Caco-2 (cell line): Measurements from ENCODE around the gene DCAF8. TPM values are rescaled to one million over a fixed set of nuclear protein-coding genes. Genes with fewer than 3 reads are reported as not detected.

Experiments
- BruUV-seq: library from RNA; stranded (reverse); fragments of 400-500 nt; replicated peaks from 2 replicates; lab custom pipeline; 2021; lab: Mats Ljungman, UMichigan
- CTCF ChIA-PET: fragments of 300-600 bp; sonication (Branson Sonifier 250); formaldehyde crosslinking; loops from one replicate; lab custom pipeline; 2022; ENCODE audit warnings: antibody characterized with exemption; lab: Charles Lee
- POLR2A ChIA-PET: fragments of 300-600 bp; sonication (Branson Sonifier 250); formaldehyde crosslinking; loops from one replicate; lab custom pipeline; 2022; ENCODE audit warnings: antibody characterized with exemption; lab: Charles Lee
- DNase-seq, 2 experiments: peaks; one replicate each; pipeline versions ENCODE4 v3.0.0 to v3.0.0-alpha.2; 2020 to 2022
- H3K27me3 ChIP-seq: replicated peaks from 2 replicates; pipeline ENCODE4 v1.6.0; 2011; ENCODE audit warnings: low read length; ENCODE audit not compliant: control insufficient read depth, insufficient read depth
- H3K36me3 ChIP-seq: 2 replicates; pipeline ENCODE4 v1.5.1; 2011; ENCODE audit warnings: low read length; ENCODE audit not compliant: control insufficient read depth, insufficient read depth
- H3K4me1 ChIP-seq: fragments of 250-450 bp; sonication (Bioruptor Pico); 2 replicates; pipeline ENCODE4 v1.5.1; 2020; ENCODE audit warnings: mild to moderate bottlenecking
- H3K4me3 ChIP-seq: 2 replicates; pipeline ENCODE4 v1.5.1; 2011; ENCODE audit warnings: low read depth, mild to moderate bottlenecking, control low read depth, low read length
- H3K9me3 ChIP-seq: fragments of 250-450 bp; sonication (Bioruptor Pico); 2 replicates; pipeline ENCODE4 v1.5.1; 2020; ENCODE audit warnings: mild to moderate bottlenecking, moderate library complexity
- H3K27ac Mint-ChIP-seq: one replicate; pipeline ENCODE4 v1.8.0; 2022; ENCODE audit warnings: mixed read lengths; ENCODE audit not compliant: unreplicated experiment
- H3K27me3 Mint-ChIP-seq: one replicate; pipeline ENCODE4 v1.8.0; 2022; ENCODE audit warnings: mixed read lengths; ENCODE audit not compliant: insufficient read depth, unreplicated experiment
- H3K36me3 Mint-ChIP-seq: one replicate; pipeline ENCODE4 v1.8.0; 2022; ENCODE audit warnings: mild to moderate bottlenecking, mixed read lengths; ENCODE audit not compliant: insufficient read depth, unreplicated experiment
- H3K4me1 Mint-ChIP-seq: one replicate; pipeline ENCODE4 v1.8.0; 2022; ENCODE audit warnings: low read depth, mixed read lengths; ENCODE audit not compliant: unreplicated experiment
- H3K4me3 Mint-ChIP-seq: one replicate; pipeline ENCODE4 v1.8.0; 2022; ENCODE audit warnings: mild to moderate bottlenecking, moderate library complexity, mixed read lengths; ENCODE audit not compliant: unreplicated experiment
- H3K9me3 Mint-ChIP-seq: one replicate; pipeline ENCODE4 v1.8.0; 2022; ENCODE audit warnings: mixed read lengths; ENCODE audit not compliant: unreplicated experiment
- intact Hi-C: fragments of 100-400 bp; cut with micrococcal nuclease; formaldehyde crosslinking; loops from one replicate; pipeline ENCODE4 v1.10.0; 2022; ENCODE audit not compliant: unreplicated experiment
- total RNA-seq: library from RNA; stranded (reverse); gene quantifications from 2 replicates; pipeline ENCODE4 v1.2.3, GENCODE V29; 2022
- TF ChIP-seq, protein P1 (sequence below), 2 experiments: fragments of 200-600 bp in 1 of 2; IDR thresholded peaks; 1 replicate in 1 of 2; 2 replicates in 1 of 2; pipeline versions ENCODE4 v1.5.1 to v1.8.0; 2011 to 2022; ENCODE audit warnings: antibody characterized with exemption in 1 of 2, control low read depth in 1 of 2, inconsistent platforms in 1 of 2, low read depth in 1 of 2, low read length in 1 of 2, mild to moderate bottlenecking in 1 of 2, moderate library complexity in 1 of 2; ENCODE audit not compliant: insufficient read depth in 1 of 2, severe bottlenecking in 1 of 2, unreplicated experiment in 1 of 2

Gene DCAF8
- total RNA-seq, 1 experiment from 2014 or later: 112 TPM

DNA sequence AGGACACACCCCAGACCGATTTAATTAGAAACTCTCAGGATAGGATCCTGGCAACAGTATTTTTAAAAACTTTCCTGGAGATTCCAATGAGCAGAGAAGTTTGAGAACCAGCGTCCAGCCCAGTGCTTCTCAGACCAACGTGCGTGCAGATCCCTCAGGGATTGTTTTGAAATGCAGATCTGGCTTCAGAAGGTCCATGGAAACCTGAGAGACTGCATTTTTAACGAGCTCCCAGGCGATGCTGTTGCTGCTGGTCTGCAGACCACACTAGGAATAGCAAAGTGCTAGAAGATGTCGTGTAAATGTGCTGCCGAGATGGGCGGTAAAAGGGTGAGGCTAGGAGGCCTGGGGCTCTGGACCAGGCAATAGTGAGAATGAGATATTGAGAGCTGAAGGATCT is 90.4 kb downstream of the DCAF8 start:
- H3K4me1 Mint-ChIP-seq: no peaks in the 10 kb centered on the region
- no peaks in the 10 kb centered on the region for H3K9me3 Mint-ChIP-seq
- BruUV-seq: no TSS peak
- H3K27me3 Mint-ChIP-seq: no peaks in the 10 kb centered on the region
- H3K27ac Mint-ChIP-seq: no peak overlapping the region
- ChIA-PET POLR2A (no interaction called here), CTCF (no interaction called here)
- intact Hi-C loops: no loop called here
- no peaks in the 10 kb centered on the region for H3K36me3 Mint-ChIP-seq
- TF ChIP-seq, protein P1, sequence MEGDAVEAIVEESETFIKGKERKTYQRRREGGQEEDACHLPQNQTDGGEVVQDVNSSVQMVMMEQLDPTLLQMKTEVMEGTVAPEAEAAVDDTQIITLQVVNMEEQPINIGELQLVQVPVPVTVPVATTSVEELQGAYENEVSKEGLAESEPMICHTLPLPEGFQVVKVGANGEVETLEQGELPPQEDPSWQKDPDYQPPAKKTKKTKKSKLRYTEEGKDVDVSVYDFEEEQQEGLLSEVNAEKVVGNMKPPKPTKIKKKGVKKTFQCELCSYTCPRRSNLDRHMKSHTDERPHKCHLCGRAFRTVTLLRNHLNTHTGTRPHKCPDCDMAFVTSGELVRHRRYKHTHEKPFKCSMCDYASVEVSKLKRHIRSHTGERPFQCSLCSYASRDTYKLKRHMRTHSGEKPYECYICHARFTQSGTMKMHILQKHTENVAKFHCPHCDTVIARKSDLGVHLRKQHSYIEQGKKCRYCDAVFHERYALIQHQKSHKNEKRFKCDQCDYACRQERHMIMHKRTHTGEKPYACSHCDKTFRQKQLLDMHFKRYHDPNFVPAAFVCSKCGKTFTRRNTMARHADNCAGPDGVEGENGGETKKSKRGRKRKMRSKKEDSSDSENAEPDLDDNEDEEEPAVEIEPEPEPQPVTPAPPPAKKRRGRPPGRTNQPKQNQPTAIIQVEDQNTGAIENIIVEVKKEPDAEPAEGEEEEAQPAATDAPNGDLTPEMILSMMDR (IDR thresholded peaks at IDR 0.05; ENCODE audit: insufficient read depth in 1 of 2, low read depth in 1 of 2, low read length in 1 of 2, severe bottlenecking in 1 of 2, unreplicated experiment in 1 of 2): no peak
- Histone ChIP-seq H3K4me3 (no peak overlapping the region), H3K4me1 (no peaks in the 10 kb centered on the region), H3K36me3 (no peaks in the 10 kb centered on the region), H3K9me3 (no peaks in the 10 kb centered on the region), H3K27me3 (no peaks in the 10 kb centered on the region)
- no peak for DNase-seq
- H3K4me3 Mint-ChIP-seq: no peak overlapping the region

DNA sequence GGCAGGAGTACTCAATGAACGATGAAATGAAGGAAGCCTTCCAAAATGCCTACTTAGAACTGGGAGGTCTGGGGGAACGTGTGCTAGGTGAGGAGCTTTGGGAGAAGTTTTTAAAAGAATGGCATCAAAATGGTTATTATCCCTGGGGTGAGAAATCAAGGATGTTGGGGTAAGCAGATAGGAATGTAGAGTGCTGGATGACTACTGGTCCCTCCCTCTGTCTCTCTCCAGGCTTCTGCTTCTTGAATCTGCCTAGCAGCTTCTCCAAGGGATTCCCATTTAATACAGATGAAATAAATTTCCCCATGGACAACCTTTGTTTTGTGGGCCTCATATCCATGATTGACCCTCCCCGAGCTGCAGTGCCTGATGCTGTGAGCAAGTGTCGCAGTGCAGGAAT is 91.0 kb downstream of the DCAF8 start:
- H3K27me3 Mint-ChIP-seq: peaks cover 2% of the 10 kb centered on the region
- H3K4me3 Mint-ChIP-seq: no peak overlapping the region
- H3K27ac Mint-ChIP-seq: no peak overlapping the region
- no peaks in the 10 kb centered on the region for H3K9me3 ChIP-seq
- DNase-seq: no peak
- H3K36me3 ChIP-seq: no peaks in the 10 kb centered on the region
- CTCF ChIA-PET: no interaction called here
- no peaks in the 10 kb centered on the region for H3K36me3 Mint-ChIP-seq
- H3K4me3 ChIP-seq: no peak overlapping the region
- H3K4me1 Mint-ChIP-seq: no peaks in the 10 kb centered on the region
- no peaks in the 10 kb centered on the region for H3K27me3 ChIP-seq
- TF ChIP-seq, protein P1 (IDR thresholded peaks at IDR 0.05; ENCODE audit: insufficient read depth in 1 of 2, low read depth in 1 of 2, low read length in 1 of 2, severe bottlenecking in 1 of 2, unreplicated experiment in 1 of 2): no peak
- intact Hi-C loops: no loop called here
- BruUV-seq: no TSS peak
- H3K9me3 Mint-ChIP-seq: no peaks in the 10 kb centered on the region
- POLR2A ChIA-PET: interaction anchor here (0.5 kb wide), 1 partner anchor 355 kb away, joined by 4 read pairs; no protein-coding TSS in a partner anchor
- H3K4me1 ChIP-seq: no peaks in the 10 kb centered on the region

DNA sequence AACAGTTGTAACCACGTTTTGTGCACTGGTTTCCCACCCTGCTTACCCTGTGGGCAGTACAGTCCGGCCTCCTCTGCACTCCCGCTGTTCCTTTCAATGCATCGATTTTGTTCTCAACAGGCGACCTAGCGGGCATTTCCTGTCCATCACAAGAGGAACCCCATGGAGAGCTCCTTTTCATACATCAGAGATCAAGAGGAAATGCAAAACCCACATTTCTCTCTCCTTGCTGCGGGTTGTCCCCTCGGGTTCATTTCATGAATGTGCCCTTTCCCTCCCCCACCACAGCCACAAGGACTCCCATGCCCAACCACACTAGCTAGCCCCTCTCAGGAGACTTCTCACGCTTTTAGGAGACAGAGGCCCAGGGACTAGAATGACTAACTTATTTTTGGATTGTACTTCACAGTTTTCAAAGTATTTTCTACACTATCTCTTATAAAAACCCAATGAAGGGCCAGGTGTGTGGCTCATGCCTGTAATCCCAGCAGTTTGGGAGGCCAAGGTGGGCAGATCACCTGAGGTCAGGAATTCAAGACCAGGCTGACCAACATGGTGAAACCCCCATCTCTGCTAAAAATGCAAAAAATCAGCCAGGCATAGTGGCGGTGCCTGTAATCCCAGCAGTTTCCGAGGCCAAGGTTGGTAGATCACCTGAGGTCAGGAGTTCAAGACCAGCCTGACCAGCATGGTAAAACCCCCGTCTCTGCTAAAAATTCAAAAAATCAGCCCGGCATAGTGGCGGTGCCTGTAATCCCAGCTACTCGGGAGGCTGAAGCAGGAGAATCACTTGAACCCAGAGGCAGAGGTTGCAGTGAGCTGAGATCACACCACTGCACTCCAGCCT is 92.6 kb downstream of the DCAF8 start:
- Mint-ChIP-seq H3K27ac (no peak overlapping the region), H3K4me3 (no peak overlapping the region), H3K4me1 (no peaks in the 10 kb centered on the region), H3K27me3 (peaks cover 2% of the 10 kb centered on the region), H3K36me3 (no peaks in the 10 kb centered on the region), H3K9me3 (no peaks in the 10 kb centered on the region)
- no TSS peak for BruUV-seq
- ChIA-PET POLR2A (no interaction called here), CTCF (interaction anchor here (1.4 to 1.6 kb wide), 2 partner anchors 23 to 82 kb away, joined by 3 to 6 read pairs; no protein-coding TSS in a partner anchor)
- TF ChIP-seq, protein P1 (IDR thresholded peaks at IDR 0.05; ENCODE audit: insufficient read depth in 1 of 2, low read depth in 1 of 2, low read length in 1 of 2, severe bottlenecking in 1 of 2, unreplicated experiment in 1 of 2): no peak
- Histone ChIP-seq H3K4me1 (no peaks in the 10 kb centered on the region), H3K9me3 (no peaks in the 10 kb centered on the region), H3K27me3 (no peaks in the 10 kb centered on the region), H3K4me3 (no peak overlapping the region), H3K36me3 (no peaks in the 10 kb centered on the region)
- intact Hi-C loops: no loop called here
- no peak for DNase-seq
